Endodermal cell (in vitro differentiated cells): Measurements from ENCODE around the gene FRYL. TPM values are rescaled to one million over a fixed set of nuclear protein-coding genes. Genes with fewer than 3 reads are reported as not detected.

Experiments used
- DNase-seq: peaks from one replicate; pipeline ENCODE4 v3.0.0-alpha.2; 2017
- H3K27ac ChIP-seq: 2 replicates; pipeline ENCODE4 v1.5.1; 2013; ENCODE audit warnings: mild to moderate bottlenecking, low read depth, low read length, moderate library complexity
- H3K27me3 ChIP-seq: 2 replicates; pipeline ENCODE4 v1.6.1; 2013; ENCODE audit warnings: mild to moderate bottlenecking, low read length, moderate library complexity; ENCODE audit not compliant: insufficient read depth, control insufficient read depth, poor library complexity, severe bottlenecking
- H3K36me3 ChIP-seq: 2 replicates; pipeline ENCODE4 v1.7.0; 2013; ENCODE audit warnings: mild to moderate bottlenecking, low read length, moderate library complexity; ENCODE audit not compliant: control insufficient read depth, insufficient read depth
- H3K4me1 ChIP-seq: one replicate; pipeline ENCODE4 v1.7.0; 2013; ENCODE audit warnings: low read length; ENCODE audit not compliant: control insufficient read depth, insufficient read depth
- H3K4me3 ChIP-seq: 2 replicates; pipeline ENCODE4 v1.5.1; 2013; ENCODE audit warnings: mild to moderate bottlenecking, low read length, moderate library complexity
- H3K9ac ChIP-seq: 2 replicates; pipeline ENCODE4 v1.6.1; 2013; ENCODE audit warnings: mild to moderate bottlenecking, low read length, moderate library complexity; ENCODE audit not compliant: poor library complexity, severe bottlenecking; ENCODE audit errors: extremely low read depth
- H3K9me3 ChIP-seq: 2 replicates; pipeline ENCODE4 v1.6.1; 2013; ENCODE audit warnings: mild to moderate bottlenecking, low read length, moderate library complexity; ENCODE audit not compliant: control insufficient read depth
- H3K27ac Mint-ChIP-seq: 2 replicates; pipeline ENCODE4 v1.8.0; 2020; ENCODE audit warnings: mixed read lengths
- H3K27me3 Mint-ChIP-seq: 2 replicates; pipeline ENCODE4 v1.8.0; 2021; ENCODE audit warnings: mild to moderate bottlenecking, mixed read lengths; ENCODE audit not compliant: insufficient read depth
- H3K36me3 Mint-ChIP-seq: 2 replicates; pipeline ENCODE4 v1.8.0; 2020; ENCODE audit warnings: low read depth, mixed read lengths
- H3K4me1 Mint-ChIP-seq: 2 replicates; pipeline ENCODE4 v1.8.0; 2020; ENCODE audit warnings: mixed read lengths
- H3K4me3 Mint-ChIP-seq: 2 replicates; pipeline ENCODE4 v1.8.0; 2020; ENCODE audit warnings: mild to moderate bottlenecking, moderate library complexity, mixed read lengths
- H3K9me3 Mint-ChIP-seq: 2 replicates; pipeline ENCODE4 v1.8.0; 2020; ENCODE audit warnings: mild to moderate bottlenecking, mixed read lengths
- CTCF ChIP-seq: fragments of 200-600 bp; sonication (generic); conservative IDR thresholded peaks from 2 replicates; pipeline ENCODE4 v1.5.0; 2021; ENCODE audit warnings: antibody characterized with exemption, mild to moderate bottlenecking
- WGBS, 2 experiments: methylation state at CpG; one replicate each; pipeline versions ENCODE4 v1.1.5 to v1.1.7; 2013; ENCODE audit warnings: missing lambda C conversion rate in 2 of 2, mixed read lengths in 1 of 2; ENCODE audit not compliant: insufficient coverage in 1 of 2, insufficient read length in 1 of 2; 5-methylcytosine and 5-hydroxymethylcytosine counted together
- total RNA-seq, 2 donors: library from RNA; stranded (reverse); fragmentation: NEBNext Ultra II Directional in 1 of 2; extraction: Animal tissue kit (Norgen Biotek cat#: 25700) in 1 of 2; gene quantifications; 2 replicates in 1 of 2; 3 replicates in 1 of 2; pipeline ENCODE4 v1.2.1, GENCODE V29; 2021

FRYL gene
- total RNA-seq, 2 donors from 2014 or later = 56.5 to 62.6 TPM

DNA sequence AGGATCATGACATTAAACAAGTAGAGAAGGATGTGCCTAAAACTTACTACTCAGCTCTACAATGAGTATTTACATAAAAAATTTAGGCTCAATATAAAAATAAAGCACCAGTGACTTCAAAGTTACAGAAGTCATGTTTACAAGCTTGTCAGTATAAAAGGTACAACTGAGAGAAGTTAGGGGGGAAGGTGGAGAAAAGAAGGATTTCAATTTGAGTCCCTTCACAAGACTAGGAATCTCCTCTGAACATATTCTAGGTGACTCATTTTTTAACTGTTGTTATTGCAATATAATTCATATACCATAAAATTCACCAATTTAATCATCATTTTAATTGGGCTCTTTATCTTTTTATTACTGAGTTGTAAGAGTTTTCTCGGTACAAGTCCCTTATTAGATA is 26.9 kb downstream of the FRYL start:
- Mint-ChIP-seq H3K36me3 (peaks cover 24% of the 10 kb centered on the region), H3K9me3 (peaks cover 23% of the 10 kb centered on the region), H3K27me3 (no peaks in the 10 kb centered on the region), H3K4me1 (peaks cover 21% of the 10 kb centered on the region), H3K27ac (no peak overlapping the region), H3K4me3 (no peak overlapping the region)
- H3K27me3 ChIP-seq = no peaks in the 10 kb centered on the region
- H3K4me1 ChIP-seq = no peaks in the 10 kb centered on the region
- 100% methylated on average over 1 of the region's 1 CpG for WGBS, 2 experiments
- no peak overlapping the region for H3K27ac ChIP-seq
- peaks cover 18% of the 10 kb centered on the region for H3K9me3 ChIP-seq
- H3K9ac ChIP-seq = no peak overlapping the region
- H3K36me3 ChIP-seq = no peaks in the 10 kb centered on the region
- no peak for DNase-seq
- TF ChIP-seq CTCF = no peak
- H3K4me3 ChIP-seq = no peak overlapping the region

GRCh38 chr4:48752726-48753125 is 27.4 kb downstream of the FRYL start:
- WGBS, 2 experiments = 88 to 89% methylated on average over 5 of the region's 5 CpGs
- Histone ChIP-seq H3K36me3 (no peaks in the 10 kb centered on the region), H3K4me1 (no peaks in the 10 kb centered on the region), H3K9me3 (peaks cover 18% of the 10 kb centered on the region), H3K27ac (no peak overlapping the region), H3K4me3 (no peak overlapping the region), H3K9ac (no peak overlapping the region), H3K27me3 (no peaks in the 10 kb centered on the region)
- no peak for DNase-seq
- peaks cover 21% of the 10 kb centered on the region for H3K4me1 Mint-ChIP-seq
- no peak overlapping the region for H3K27ac Mint-ChIP-seq
- H3K36me3 Mint-ChIP-seq = peaks cover 21% of the 10 kb centered on the region
- no peaks in the 10 kb centered on the region for H3K27me3 Mint-ChIP-seq
- H3K9me3 Mint-ChIP-seq = peaks cover 20% of the 10 kb centered on the region
- no peak for TF ChIP-seq CTCF
- H3K4me3 Mint-ChIP-seq = no peak overlapping the region

DNA sequence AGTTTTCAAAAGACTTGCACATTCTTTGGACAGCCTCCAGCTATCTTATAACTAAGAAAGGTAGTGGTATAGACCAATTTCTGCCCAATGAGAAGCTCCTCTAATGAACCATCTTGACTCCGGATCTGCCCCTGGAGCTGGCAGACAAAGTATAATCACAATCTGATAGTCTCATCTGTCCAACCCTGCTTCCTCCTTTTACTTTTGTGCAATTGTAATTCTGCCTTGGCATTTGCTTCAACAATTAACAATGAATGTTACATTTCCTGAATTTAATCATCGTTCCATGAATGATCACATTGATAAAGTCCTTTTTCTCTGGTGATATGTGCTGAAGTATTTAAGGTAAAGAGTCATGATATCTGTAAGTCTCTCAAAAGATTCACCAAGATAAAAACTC is 27.8 kb downstream of the FRYL start:
- H3K9me3 Mint-ChIP-seq = peaks cover 20% of the 10 kb centered on the region
- no peak for DNase-seq
- 92 to 100% methylated on average over 1 to 2 of the region's 2 CpGs for whole genome bisulfite sequencing, 2 experiments
- H3K36me3 Mint-ChIP-seq = peaks cover 21% of the 10 kb centered on the region
- no peak for TF ChIP-seq CTCF
- Histone ChIP-seq H3K27ac (no peak overlapping the region), H3K36me3 (no peaks in the 10 kb centered on the region), H3K27me3 (no peaks in the 10 kb centered on the region), H3K4me1 (no peaks in the 10 kb centered on the region), H3K9ac (no peak overlapping the region), H3K9me3 (peaks cover 18% of the 10 kb centered on the region), H3K4me3 (no peak overlapping the region)
- no peak overlapping the region for H3K27ac Mint-ChIP-seq
- H3K27me3 Mint-ChIP-seq = no peaks in the 10 kb centered on the region
- H3K4me3 Mint-ChIP-seq = no peak overlapping the region
- H3K4me1 Mint-ChIP-seq = peaks cover 21% of the 10 kb centered on the region
